ENCODE data around the gene PI3.

PI3 gene

DNA sequence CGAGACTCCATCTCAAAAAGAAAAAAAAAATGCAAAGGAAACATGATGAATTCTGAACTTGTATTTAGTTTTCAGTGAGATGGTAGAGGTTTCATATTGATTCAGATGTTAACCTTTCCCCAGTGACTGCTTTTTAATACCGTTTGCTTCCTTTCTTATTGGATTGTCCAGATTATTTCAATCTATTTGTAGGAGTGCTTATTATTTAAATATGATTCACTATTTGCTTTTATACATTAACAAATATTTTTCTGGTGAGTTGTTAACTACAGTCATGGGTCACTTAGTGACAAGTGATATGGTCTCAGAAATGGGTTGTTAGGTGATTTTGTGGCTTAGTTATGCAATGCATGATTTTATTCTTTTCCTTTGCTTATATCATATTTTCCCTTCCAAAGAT is 8.4 kb downstream of the PI3 start:
- in situ Hi-C loops (cut with MboI; ENCODE audit: low sequenced_read_pairs) = no loop called here

DNA sequence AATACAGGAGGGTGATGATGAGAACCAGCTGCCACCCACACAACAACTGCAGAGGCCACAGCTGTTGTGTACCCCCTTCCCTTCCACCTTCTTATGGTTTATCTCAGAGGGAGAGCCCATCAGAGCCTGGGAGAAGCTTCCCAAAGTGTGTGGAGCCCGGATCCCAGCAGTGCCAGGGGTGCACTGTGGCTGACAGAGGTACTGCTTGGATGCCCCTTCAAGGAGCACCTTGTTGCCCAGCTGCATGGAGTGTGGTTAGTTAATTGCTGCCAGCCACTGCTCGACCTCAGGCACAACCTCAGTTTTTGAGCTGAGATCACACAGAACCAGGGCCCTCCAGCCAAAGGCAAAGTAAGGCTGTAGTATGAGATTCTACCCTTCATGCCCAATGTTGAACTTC is 13.0 kb downstream of the PI3 start:
- in situ Hi-C loops (cut with MboI; ENCODE audit: low sequenced_read_pairs) = no loop called here

DNA sequence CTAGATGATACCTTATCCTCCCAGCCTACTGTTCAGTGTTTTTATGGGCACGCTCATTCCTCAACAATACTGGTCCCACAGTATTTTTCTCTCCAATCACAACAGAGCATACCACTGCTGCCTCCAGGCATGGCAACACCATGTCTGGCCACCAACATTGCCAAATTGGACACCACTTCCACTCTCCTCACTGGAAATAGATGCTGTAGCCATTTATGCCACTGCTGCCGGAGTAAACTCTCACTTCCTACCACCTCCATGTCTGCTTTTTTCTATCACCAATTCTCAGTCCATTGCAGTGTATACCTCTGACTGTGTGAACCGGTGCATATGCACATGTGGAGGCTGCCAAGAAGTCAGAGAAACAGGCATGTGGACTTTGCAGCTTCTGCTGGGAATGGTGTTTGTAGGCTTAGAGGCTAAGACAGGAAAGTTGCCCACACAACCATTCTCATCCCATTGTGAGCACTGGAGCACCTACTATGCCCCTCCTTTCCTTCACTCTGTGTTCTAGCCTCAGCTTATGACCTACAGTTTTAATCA is 14.4 kb downstream of the PI3 start:
- in situ Hi-C loops (cut with MboI; ENCODE audit: low sequenced_read_pairs) = no loop called here

DNA sequence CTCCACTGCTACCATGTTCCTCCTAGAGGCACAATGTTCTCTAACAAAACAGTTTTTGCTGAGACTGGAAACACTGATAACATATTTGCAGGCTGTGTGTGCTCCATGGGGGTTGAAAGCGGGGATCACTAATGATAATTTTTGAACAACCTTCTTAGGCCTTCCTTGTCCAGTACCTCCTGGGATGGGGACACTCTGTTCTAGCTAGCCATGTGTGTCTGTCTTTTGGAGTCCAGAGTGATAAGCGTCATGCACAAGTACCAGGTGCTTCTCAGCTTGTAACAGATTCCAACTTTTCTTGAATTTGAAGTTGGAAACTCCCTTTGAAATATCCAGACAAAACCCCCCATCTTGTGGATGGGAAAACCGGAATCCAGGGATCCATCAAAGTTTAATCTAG is 15.2 kb downstream of the PI3 start:
- in situ Hi-C loops (cut with MboI; ENCODE audit: low sequenced_read_pairs) = no loop called here

DNA sequence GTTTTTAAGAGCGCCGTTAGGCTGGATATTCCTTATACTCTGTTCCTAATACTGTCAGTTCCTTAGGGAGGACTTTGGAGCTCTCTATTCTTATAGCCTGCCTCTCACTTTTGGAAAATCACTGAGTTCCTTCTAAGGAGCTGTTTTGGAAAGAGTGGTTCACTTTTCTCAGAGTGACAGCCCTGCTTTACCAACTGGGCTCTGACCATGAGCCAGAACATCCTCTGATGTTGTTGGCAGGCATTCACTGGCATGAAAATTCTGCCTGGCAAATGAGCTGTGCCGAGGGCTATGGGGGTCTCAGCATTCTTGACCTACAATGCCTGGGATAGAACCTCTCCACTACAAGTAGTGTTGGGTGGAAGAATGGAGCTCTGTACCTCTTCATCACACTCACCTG is 17.2 kb downstream of the PI3 start:
- in situ Hi-C loops (cut with MboI; ENCODE audit: low sequenced_read_pairs) = no loop called here

DNA sequence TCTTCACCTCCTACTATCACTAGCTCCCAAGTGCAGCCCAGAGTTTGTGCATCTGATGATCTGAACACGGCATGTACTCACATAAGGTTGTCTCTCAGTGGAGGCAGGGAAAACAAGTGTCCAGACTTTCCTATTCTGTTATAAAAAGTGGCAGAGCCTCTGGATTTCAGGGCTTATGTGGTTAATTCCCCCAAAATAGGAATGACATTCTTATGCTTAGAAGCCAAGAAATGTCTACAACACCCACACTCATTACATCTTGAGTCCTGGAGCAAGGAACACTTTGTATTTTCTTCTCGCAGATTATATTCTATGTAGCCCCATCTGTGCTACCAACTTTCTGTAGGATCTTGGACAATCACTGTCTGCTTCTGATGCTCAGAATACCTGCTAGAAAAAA is 18.6 kb downstream of the PI3 start:
- in situ Hi-C loops (cut with MboI; ENCODE audit: low sequenced_read_pairs) = no loop called here

DNA sequence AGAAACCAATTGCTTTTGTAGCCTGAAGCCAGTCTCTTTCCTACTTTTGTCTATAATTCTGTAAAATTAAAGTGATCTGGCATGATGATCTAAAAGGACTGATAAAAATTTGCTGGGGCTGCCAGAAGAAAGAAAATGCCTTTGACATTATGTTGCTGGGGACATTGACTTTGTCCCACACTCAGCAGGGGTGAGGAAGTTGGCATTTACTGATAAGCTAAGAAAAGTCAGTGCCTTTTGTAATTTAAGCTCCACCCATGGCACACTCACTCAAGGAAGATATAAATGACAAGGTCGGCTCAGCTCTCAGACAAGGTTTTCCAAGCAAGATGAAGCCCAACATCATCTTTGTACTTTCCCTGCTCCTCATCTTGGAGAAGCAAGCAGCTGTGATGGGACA is 32.0 kb downstream of the PI3 start, which contains the start of gene SEMG1:
TSS of gene SEMG1 (plus strand) at position 309 of the 400 bp plus-strand sequence. CDS start at position 330, 21 bp downstream.
- in situ Hi-C loops (cut with MboI; ENCODE audit: low sequenced_read_pairs) = no loop called here

DNA sequence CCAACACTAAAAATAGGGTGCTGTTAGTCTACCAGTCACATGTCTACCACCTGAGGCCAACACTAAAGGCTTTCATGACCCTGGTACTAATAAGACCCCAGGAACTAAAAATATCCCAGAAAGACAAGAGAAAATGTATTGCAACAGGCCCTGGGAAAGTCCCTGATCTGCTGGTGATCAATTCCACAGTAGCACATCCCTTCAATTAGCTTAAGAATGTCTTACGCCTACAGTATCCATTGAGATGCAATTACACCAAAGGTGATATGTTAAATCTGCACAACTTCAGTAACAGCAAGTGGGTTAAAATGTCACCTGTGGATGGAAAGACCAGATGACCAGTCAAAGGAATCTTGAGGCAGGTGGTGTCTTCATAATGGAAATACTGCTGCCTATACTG is 35.2 kb downstream of the PI3 start:
- in situ Hi-C loops (cut with MboI; ENCODE audit: low sequenced_read_pairs) = no loop called here

DNA sequence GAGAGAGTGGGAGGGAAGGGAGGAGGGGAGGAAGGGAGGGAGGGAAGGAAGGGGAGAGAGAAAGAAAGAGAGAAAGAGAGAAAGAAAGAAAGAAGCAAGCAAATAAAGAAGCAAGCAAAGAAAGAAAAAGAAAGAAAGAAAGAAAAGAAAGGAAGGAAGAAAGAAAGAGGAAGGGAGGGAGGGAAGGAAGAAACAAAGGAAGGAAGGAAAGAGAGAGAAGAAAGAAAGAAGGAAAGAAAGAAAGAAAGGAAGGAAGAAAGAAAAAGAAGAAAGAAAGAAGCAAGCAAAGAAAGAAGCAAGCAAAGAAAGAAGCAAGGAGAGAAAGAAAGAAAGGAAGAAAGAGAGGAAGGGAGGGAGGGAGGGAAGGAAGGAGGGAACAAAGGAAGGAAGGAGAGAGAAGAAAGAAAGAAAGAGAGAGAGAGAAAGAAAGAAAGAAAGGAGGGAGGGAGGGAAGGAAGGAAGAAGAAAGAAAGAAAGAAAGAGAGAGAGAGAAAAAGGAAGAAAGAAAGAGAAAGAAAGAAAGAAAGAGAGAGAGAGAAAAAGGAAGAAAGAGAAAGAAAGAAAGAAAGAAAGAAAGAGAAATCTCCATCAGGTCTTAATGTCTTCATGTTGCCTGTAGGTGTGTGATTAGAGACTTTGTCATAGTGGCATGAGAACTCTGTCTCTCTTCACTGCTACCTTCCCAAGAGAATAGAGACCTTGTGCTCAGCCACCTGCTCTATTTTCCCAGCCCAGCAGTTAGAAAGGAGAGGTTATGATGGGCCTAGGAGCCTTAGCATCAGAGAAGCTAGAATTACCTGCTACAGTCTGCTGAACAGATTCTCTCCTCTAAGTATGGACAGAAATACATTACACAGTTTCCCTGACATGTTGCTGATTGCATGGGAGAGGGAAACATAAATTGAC is 37.1 kb downstream of the PI3 start:
- in situ Hi-C loops (cut with MboI; ENCODE audit: low sequenced_read_pairs) = no loop called here

DNA sequence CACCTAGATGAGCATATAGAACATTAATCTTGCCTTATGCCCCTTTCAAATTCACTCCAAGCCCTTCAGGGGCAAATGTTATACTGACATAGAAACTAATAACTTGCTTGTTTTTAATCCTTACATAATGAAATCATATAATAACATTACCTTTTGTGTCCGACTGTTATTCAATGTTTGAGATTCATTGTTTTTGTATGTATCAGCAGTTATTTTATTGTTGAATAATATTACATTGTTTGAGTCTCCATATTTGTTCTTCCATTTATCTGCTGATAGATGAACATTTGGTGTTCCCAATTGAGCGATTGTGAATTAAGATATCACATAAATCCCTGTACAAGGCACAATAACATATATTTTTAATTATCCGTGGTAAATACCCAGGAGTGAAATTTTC is 38.1 kb downstream of the PI3 start:
- in situ Hi-C loops (cut with MboI; ENCODE audit: low sequenced_read_pairs) = no loop called here

DNA sequence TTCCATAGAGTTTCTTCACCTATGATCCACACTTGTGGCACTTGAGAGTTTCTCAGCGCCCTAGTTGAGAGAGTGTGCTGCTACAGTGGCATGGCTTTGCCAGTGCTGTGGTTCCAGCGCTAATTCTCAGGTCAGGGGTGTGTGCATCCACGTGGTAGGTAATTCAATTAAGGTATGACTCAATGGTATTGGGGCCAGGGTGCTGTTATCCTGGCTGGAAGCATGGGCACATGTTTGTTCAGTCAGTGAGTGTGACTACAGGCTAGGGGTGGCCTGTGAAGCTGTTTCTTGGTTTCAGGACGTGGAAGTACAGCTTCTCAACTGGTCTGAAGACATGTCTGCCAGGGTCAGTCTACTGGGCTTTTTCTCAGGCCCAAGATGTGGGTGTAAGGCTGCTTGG is 43.4 kb downstream of the PI3 start:
- in situ Hi-C loops (cut with MboI; ENCODE audit: low sequenced_read_pairs) = no loop called here

DNA sequence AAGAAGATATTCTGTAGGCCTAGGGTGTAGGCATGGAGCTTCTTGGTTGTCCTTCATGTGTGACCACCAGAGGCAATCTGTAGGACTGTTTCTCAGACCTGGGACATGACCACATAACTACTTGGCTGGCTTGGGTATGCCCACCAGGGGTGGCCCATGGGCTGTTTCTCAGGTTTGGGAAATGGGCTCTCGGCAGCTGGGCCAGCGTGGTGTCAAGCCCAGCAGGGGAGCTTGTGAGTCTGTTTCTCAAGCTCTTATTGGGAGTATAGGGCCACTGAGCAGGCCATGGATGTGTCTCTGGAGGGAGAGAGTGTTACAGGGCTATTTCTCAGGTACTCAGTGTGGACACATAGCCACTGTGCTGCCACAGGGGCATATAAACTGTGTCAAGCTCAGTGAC is 43.9 kb downstream of the PI3 start:
- in situ Hi-C loops (cut with MboI; ENCODE audit: low sequenced_read_pairs) = no loop called here

DNA sequence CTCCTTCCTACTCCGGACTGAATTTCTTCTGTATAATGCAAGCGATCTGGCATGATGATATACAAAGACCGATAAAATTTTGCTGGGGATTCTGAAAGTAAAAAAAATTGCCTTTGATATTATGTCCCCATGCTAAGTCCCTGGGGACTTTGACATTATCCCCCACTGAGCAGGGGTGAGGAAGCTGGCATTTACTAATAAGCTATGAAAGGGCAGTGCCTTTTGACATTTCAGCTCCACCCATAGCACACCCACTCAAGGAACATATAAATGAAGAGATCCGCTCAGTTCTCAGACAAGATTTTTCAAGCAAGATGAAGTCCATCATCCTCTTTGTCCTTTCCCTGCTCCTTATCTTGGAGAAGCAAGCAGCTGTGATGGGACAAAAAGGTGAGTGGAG is 46.4 kb downstream of the PI3 start, which contains the start of gene SEMG2:
TSS of gene SEMG2 (plus strand) at position 298 of the 400 bp plus-strand sequence. CDS start at position 315, 17 bp downstream.
- in situ Hi-C loops (cut with MboI; ENCODE audit: low sequenced_read_pairs) = no loop called here

DNA sequence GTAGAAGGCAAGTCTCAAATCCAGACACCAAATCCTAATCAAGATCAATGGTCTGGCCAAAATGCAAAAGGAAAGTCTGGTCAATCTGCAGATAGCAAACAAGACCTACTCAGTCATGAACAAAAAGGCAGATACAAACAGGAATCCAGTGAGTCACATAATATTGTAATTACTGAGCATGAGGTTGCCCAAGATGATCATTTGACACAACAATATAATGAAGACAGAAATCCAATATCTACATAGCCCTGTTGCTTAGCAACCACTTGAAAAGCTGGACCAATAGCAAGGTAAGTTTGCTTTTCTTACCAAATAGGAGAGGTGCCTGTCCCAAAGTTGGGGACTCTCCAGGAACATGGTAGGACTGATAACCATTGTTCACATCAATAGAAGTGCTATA is 48.4 kb downstream of the PI3 start:
- in situ Hi-C loops (cut with MboI; ENCODE audit: low sequenced_read_pairs) = no loop called here

All from HL-60/S4 treated with retinoic acid at 250 ng/mL for 4 days and 3 days (cell line).